SJSA1 (cell line): ENCODE data around the gene CNTN4. TPM values are rescaled to one million over a fixed set of nuclear protein-coding genes. Genes with fewer than 3 reads are reported as not detected.

Experiments used
- DNase-seq, 2 experiments: peaks; one replicate each; pipeline ENCODE4 v3.0.0-alpha.2; 2015 to 2020; ENCODE audit warnings: low spot score in 2 of 2, low read depth in 1 of 2
- H3K27ac ChIP-seq: fragments of 250-450 bp; sonication (Bioruptor Pico); 2 replicates; pipeline ENCODE4 v1.5.1; 2020; ENCODE audit warnings: mild to moderate bottlenecking, moderate library complexity
- H3K27me3 ChIP-seq: fragments of 250-450 bp; sonication (Bioruptor Pico); replicated peaks from 2 replicates; pipeline ENCODE4 v1.5.1; 2020; ENCODE audit warnings: mild to moderate bottlenecking, moderate library complexity
- H3K36me3 ChIP-seq: fragments of 250-450 bp; sonication (Bioruptor Pico); 2 replicates; pipeline ENCODE4 v1.5.1; 2020; ENCODE audit warnings: mild to moderate bottlenecking
- H3K4me1 ChIP-seq: fragments of 250-450 bp; sonication (Bioruptor Pico); replicated peaks from 2 replicates; pipeline ENCODE4 v1.6.1; 2021; ENCODE audit warnings: mild to moderate bottlenecking
- H3K4me3 ChIP-seq: fragments of 250-450 bp; sonication (Bioruptor Pico); 2 replicates; pipeline ENCODE4 v1.5.1; 2020; ENCODE audit warnings: mild to moderate bottlenecking
- H3K9me3 ChIP-seq: fragments of 250-450 bp; sonication (Bioruptor Pico); replicated peaks from 2 replicates; pipeline ENCODE4 v1.5.1; 2020; ENCODE audit warnings: mild to moderate bottlenecking
- total RNA-seq: library from RNA; depleted of rRNA; stranded (reverse); fragments of >200 nt; shearing (Covaris generic); gene quantifications from 2 replicates; pipeline ENCODE4 v1.2.3, GENCODE V29; 2014

The CNTN4 gene
- total RNA-seq, 1 experiment from 2014 or later = not detected

GRCh38 chr3:2420919-2421318 lies 322.3 kb downstream of the CNTN4 start:
- Histone ChIP-seq H3K27me3 (no peaks in the 10 kb centered on the region), H3K36me3 (no peaks in the 10 kb centered on the region), H3K9me3 (no peaks in the 10 kb centered on the region; the same call in 1 of the 2 replicates), H3K27ac (no peak overlapping the region), H3K4me1 (no peaks in the 10 kb centered on the region), H3K4me3 (no peak overlapping the region)
- DNase-seq = no peak

DNA sequence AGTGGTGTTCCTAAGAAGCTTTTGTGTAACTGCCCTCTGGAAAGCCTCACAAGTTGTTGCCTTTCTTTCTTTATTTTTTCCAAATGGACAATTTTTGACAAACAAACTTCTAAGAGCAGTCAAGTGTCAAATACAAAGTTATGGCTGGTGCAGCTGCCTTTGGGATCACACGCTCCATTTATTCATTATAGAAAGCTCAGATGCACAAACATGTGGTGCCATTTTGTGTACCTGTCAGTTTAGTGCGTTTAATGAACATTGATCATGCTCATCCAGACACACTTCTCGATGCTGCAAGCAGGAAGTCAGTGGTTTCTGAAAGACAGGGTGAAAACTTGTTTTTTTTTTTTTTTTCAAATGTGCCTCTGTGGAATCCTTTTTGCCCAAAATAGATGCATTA lies 324.5 kb downstream of the CNTN4 start:
- DNase-seq = no peak
- Histone ChIP-seq H3K4me3 (no peak overlapping the region), H3K27ac (no peak overlapping the region), H3K27me3 (no peaks in the 10 kb centered on the region), H3K4me1 (no peaks in the 10 kb centered on the region), H3K36me3 (no peaks in the 10 kb centered on the region), H3K9me3 (no peaks in the 10 kb centered on the region; the same call in 1 of the 2 replicates)

DNA sequence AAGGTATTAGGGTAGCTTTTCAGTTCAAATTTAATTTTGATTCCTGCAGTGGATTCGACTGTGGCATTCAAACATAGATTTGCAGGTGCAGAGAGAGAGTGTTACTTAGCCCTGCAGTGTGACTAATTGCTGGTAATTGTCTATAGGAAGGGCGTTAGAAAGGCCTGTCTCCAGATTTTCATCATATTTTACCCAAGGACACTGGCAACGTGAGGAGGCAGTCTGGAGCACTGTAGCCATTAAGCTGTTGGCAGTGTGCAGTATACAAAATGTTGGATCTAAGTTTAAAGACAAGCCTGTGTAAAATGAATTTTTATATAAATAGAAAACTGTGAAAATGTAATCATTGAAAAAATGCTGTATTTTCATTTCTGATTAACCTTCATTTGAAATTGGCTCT lies 342.9 kb downstream of the CNTN4 start:
- no peaks in the 10 kb centered on the region for H3K4me1 ChIP-seq
- H3K9me3 ChIP-seq = no peaks in the 10 kb centered on the region
- no peaks in the 10 kb centered on the region for H3K36me3 ChIP-seq
- no peak overlapping the region for H3K4me3 ChIP-seq
- no peak overlapping the region for H3K27ac ChIP-seq
- no peaks in the 10 kb centered on the region for H3K27me3 ChIP-seq
- DNase-seq = no peak

DNA sequence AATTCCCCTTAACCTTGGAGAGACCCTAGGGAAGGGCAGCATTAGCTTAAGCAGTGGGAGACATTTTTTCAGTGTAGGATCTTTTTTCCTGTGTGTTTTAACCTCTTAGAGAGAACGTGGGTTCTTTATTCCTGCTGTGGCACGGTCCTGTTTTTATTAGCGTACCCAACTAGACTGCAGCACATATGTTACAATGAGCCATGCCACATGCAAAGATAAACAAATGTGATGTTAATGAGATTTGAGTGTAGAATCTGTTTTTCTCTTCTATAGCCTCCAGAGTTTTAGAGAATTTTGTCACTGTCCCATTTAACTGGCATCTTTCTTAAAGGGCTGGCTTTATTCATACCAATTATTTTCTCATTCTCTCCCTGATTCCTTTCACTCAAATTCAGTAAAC lies 347.5 kb downstream of the CNTN4 start:
- Histone ChIP-seq H3K9me3 (no peaks in the 10 kb centered on the region), H3K4me1 (no peaks in the 10 kb centered on the region), H3K27ac (no peak overlapping the region), H3K36me3 (no peaks in the 10 kb centered on the region), H3K27me3 (no peaks in the 10 kb centered on the region), H3K4me3 (no peak overlapping the region)
- DNase-seq = no peak

DNA sequence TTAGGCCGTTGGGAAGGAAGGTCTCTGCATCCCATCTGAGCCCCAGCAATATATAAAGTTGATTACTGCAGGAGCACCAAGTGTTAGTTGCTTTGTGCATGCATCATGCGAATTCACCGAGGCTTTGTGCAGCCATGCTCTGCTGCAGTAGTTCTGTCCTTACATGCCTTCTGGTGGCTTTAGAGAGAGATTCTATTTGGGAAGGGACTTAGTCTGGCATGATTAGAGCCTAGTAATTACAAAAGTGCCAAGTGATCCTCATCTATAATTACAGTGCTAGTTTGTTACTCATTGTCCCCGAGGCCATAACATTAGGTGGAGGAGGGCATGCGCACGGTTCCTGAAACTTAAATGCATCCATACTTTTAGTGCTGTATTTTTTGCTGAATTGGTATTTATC lies 353.6 kb downstream of the CNTN4 start:
- Histone ChIP-seq H3K36me3 (no peaks in the 10 kb centered on the region), H3K27me3 (no peaks in the 10 kb centered on the region), H3K9me3 (0 out of 2 replicates have a peak, but pooled peaks cover 5% of the 10 kb centered on the region), H3K4me3 (no peak overlapping the region), H3K27ac (no peak overlapping the region), H3K4me1 (no peaks in the 10 kb centered on the region)
- no peak for DNase-seq

DNA sequence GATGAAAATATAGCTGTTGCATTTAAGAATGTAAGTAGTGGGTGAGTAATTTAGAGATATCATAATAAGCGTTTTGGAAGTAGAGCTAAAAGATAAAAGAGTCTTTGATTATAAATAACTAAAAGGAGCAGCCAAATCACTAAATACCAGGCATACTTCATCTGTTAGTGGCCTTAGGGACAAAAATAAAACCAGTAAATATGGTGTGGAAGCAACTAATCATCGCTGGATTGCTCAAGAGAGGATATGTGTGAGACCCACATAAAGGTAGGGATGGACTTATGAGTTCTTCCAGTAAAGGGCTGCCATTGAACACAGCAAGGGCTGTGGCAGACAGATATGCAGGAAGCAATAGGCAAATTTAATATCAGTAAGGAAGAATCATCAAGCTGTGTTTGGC lies 356.2 kb downstream of the CNTN4 start:
- no peaks in the 10 kb centered on the region for H3K27me3 ChIP-seq
- H3K4me3 ChIP-seq = no peak overlapping the region
- H3K27ac ChIP-seq = no peak overlapping the region
- no peaks in the 10 kb centered on the region for H3K36me3 ChIP-seq
- 0 out of 2 replicates have a peak, but pooled peaks cover 5% of the 10 kb centered on the region for H3K9me3 ChIP-seq
- DNase-seq = no peak
- no peaks in the 10 kb centered on the region for H3K4me1 ChIP-seq

- Histone ChIP-seq H3K36me3 (no peaks in the 10 kb centered on the region), H3K27me3 (no peaks in the 10 kb centered on the region), H3K4me3 (no peak overlapping the region), H3K27ac (no peak overlapping the region), H3K4me1 (no peaks in the 10 kb centered on the region), H3K9me3 (0 out of 2 replicates have a peak, but pooled peaks cover 5% of the 10 kb centered on the region)
- no peak for DNase-seq
Observed at GRCh38 chr3:2456788-2457187, 358.1 kb downstream of the CNTN4 start.

DNA sequence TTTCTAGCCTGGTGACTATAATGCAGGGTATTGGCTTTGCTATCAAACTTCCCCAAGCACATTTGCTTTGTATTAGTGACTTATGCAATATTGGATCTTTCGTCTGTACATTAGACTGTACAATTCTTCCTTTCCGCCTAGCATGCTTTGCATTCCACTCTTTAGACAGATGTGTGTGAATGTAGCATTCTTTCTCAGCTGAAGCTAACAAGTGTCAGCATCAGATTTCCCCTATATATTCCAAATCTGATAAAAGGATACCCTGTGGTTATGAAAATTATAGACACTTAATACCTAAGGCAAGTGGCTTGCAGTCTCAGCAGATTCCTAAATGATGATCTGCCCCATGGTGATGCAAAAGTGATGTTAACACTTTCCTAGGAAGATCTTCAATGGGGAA lies 360.1 kb downstream of the CNTN4 start:
- Histone ChIP-seq H3K27ac (no peak overlapping the region), H3K27me3 (no peaks in the 10 kb centered on the region), H3K4me3 (no peak overlapping the region), H3K4me1 (no peaks in the 10 kb centered on the region), H3K36me3 (no peaks in the 10 kb centered on the region), H3K9me3 (no peaks in the 10 kb centered on the region)
- DNase-seq = no peak

DNA sequence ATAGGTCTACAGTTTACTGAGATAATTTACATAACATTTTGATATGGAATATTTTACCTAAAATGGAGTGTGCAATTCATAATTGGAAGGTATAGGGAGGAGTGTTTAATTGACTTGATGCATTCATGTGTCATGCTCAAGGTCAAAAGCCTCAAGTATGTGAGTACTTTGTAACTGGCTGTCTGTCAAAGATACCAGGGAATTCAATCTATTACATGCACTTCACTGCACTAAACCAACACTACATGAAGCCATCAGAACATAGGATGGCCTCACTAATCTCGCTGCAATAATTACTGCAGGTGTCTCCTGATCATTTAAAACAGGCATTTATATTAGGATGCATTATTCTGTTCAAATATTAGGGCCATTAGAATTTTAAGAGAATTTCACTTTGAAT lies 367.2 kb downstream of the CNTN4 start:
- Histone ChIP-seq H3K9me3 (peaks cover 3% of the 10 kb centered on the region; the same call in 1 of the 2 replicates), H3K4me3 (no peak overlapping the region), H3K4me1 (no peaks in the 10 kb centered on the region), H3K27me3 (no peaks in the 10 kb centered on the region), H3K27ac (no peak overlapping the region), H3K36me3 (no peaks in the 10 kb centered on the region)
- DNase-seq = no peak

- Histone ChIP-seq H3K4me1 (no peaks in the 10 kb centered on the region), H3K4me3 (no peak overlapping the region), H3K36me3 (no peaks in the 10 kb centered on the region), H3K9me3 (peaks cover 3% of the 10 kb centered on the region; the same call in 1 of the 2 replicates), H3K27me3 (no peaks in the 10 kb centered on the region), H3K27ac (no peak overlapping the region)
- DNase-seq = no peak
Observed at GRCh38 chr3:2468816-2469215, 370.1 kb downstream of the CNTN4 start.

- no peaks in the 10 kb centered on the region; the same call in 1 of the 2 replicates for H3K9me3 ChIP-seq
- no peaks in the 10 kb centered on the region for H3K27me3 ChIP-seq
- no peak overlapping the region for H3K27ac ChIP-seq
- no peaks in the 10 kb centered on the region for H3K4me1 ChIP-seq
- no peaks in the 10 kb centered on the region for H3K36me3 ChIP-seq
- H3K4me3 ChIP-seq = no peak overlapping the region
- DNase-seq = no peak
Observed at GRCh38 chr3:2476996-2477395, 378.3 kb downstream of the CNTN4 start.

- H3K27ac ChIP-seq = no peak overlapping the region
- H3K9me3 ChIP-seq = no peaks in the 10 kb centered on the region; the same call in 1 of the 2 replicates
- H3K36me3 ChIP-seq = no peaks in the 10 kb centered on the region
- no peaks in the 10 kb centered on the region for H3K4me1 ChIP-seq
- H3K4me3 ChIP-seq = no peak overlapping the region
- no peak for DNase-seq
- no peaks in the 10 kb centered on the region for H3K27me3 ChIP-seq
Observed at GRCh38 chr3:2477620-2478019, 379.0 kb downstream of the CNTN4 start.

DNA sequence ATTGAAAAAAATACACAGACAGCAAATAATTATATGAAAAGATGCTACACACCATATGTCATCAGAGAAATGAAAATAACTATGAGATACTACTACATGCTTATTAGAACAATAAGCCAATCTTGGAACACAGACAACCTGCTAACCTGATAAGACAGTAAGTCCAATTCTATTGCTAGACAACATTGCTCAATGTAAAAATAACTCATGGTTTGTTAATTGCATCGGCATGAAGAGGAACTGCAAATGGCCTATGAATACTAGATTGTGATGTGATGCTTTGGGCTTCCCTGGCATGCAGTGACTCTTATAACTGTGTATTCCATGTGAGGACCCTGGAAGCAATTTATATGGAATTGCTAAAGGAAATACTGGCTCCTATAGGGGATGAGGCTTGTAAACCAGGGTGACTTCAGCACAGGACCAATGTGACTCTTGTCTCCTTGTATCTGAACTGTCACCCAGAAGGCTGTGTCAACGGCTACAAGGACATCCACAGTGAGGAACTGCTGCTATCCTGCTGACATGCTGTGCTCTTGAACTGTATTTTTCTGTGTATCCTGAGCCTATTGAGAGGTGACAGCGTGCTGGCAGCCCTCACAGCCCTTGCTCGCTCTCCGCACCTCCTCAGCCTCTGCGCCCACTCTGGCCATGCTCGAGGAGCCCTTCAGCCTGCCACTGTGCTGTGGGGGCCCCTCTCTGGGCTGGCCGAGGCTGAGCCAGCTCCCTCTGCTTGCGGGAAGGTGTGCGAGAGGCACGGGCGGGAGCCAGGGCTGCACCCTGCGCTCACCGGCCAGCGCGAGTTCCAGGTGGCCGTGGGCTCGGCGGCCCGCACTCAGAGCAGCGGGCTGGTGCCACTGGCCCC lies 385.7 kb downstream of the CNTN4 start:
- H3K4me3 ChIP-seq = no peak overlapping the region
- H3K4me1 ChIP-seq = no peaks in the 10 kb centered on the region
- H3K27ac ChIP-seq = no peak overlapping the region
- H3K9me3 ChIP-seq = no peaks in the 10 kb centered on the region
- H3K36me3 ChIP-seq = no peaks in the 10 kb centered on the region
- no peaks in the 10 kb centered on the region for H3K27me3 ChIP-seq
- DNase-seq = no peak

- no peak overlapping the region for H3K4me3 ChIP-seq
- no peaks in the 10 kb centered on the region for H3K9me3 ChIP-seq
- no peak overlapping the region for H3K27ac ChIP-seq
- DNase-seq = no peak
- H3K4me1 ChIP-seq = no peaks in the 10 kb centered on the region
- no peaks in the 10 kb centered on the region for H3K27me3 ChIP-seq
- no peaks in the 10 kb centered on the region for H3K36me3 ChIP-seq
Observed at GRCh38 chr3:2485027-2485375, 386.3 kb downstream of the CNTN4 start.
